GM23338 (cell line): ENCODE results near the gene PER2. TPM values are rescaled to one million over a fixed set of nuclear protein-coding genes. Genes with fewer than 3 reads are reported as not detected.

Experiments
- ATAC-seq: fragments of 200-7000 bp; cut with Tn5 transposase; 3 replicates; pipeline ENCODE4 v1.9.1; 2020
- DNase-seq: peaks from one replicate; pipeline ENCODE4 v3.0.0-alpha.2; 2015; ENCODE audit warnings: low spot score
- H2AFZ ChIP-seq: fragments of 200-600 bp; sonication (generic); 2 replicates; pipeline ENCODE4 v1.8.0; 2016; ENCODE audit warnings: antibody characterized with exemption, mild to moderate bottlenecking, moderate library complexity
- H3F3A ChIP-seq: fragments of 200-600 bp; sonication (generic); replicated peaks from 2 replicates; pipeline ENCODE4 v1.8.0; 2017; ENCODE audit warnings: antibody characterized with exemption, mixed run types, low read depth
- H3K27ac ChIP-seq: fragments of 200-600 bp; sonication (generic); 2 replicates; pipeline ENCODE4 v1.6.1; 2016; ENCODE audit warnings: low read depth
- H3K27me3 ChIP-seq: fragments of 200-600 bp; sonication (generic); 2 replicates; pipeline ENCODE4 v1.8.0; 2016; ENCODE audit warnings: mild to moderate bottlenecking, mixed run types, moderate library complexity; ENCODE audit not compliant: insufficient read depth
- H3K36me3 ChIP-seq: fragments of 200-600 bp; sonication (generic); 2 replicates; pipeline ENCODE4 v1.8.0; 2016; ENCODE audit warnings: mild to moderate bottlenecking; ENCODE audit not compliant: insufficient read depth
- H3K4me1 ChIP-seq: fragments of 200-600 bp; sonication (generic); 2 replicates; pipeline ENCODE4 v1.8.0; 2016; ENCODE audit warnings: mild to moderate bottlenecking, moderate library complexity; ENCODE audit not compliant: insufficient read depth
- H3K4me2 ChIP-seq: fragments of 200-600 bp; sonication (generic); 2 replicates; pipeline ENCODE4 v1.7.1; 2017; ENCODE audit warnings: mixed run types
- H3K4me3 ChIP-seq: fragments of 200-600 bp; sonication (generic); 2 replicates; pipeline ENCODE4 v1.6.1; 2016; ENCODE audit warnings: mixed run types
- H3K79me2 ChIP-seq: fragments of 200-600 bp; sonication (generic); replicated peaks from 2 replicates; pipeline ENCODE4 v1.8.0; 2017; ENCODE audit warnings: mild to moderate bottlenecking; ENCODE audit not compliant: insufficient read depth
- H3K9me2 ChIP-seq: fragments of 200-600 bp; sonication (generic); 2 replicates; pipeline ENCODE4 v1.8.0; 2017; ENCODE audit not compliant: insufficient read depth
- H4K20me1 ChIP-seq: fragments of 200-600 bp; sonication (generic); replicated peaks from 2 replicates; pipeline ENCODE4 v1.8.0; 2017; ENCODE audit warnings: mild to moderate bottlenecking; ENCODE audit not compliant: insufficient read depth
- H3K27ac Mint-ChIP-seq: 2 replicates; pipeline ENCODE4 v1.8.0; 2020; ENCODE audit warnings: inconsistent platforms, mild to moderate bottlenecking, moderate library complexity, mixed read lengths
- H3K27me3 Mint-ChIP-seq: 3 replicates; pipeline ENCODE4 v1.8.0; 2022; ENCODE audit warnings: low read depth, mild to moderate bottlenecking, moderate library complexity, mixed read lengths, inconsistent platforms; ENCODE audit not compliant: insufficient read depth, poor library complexity
- H3K36me3 Mint-ChIP-seq: 3 replicates; pipeline ENCODE4 v1.8.0; 2021; ENCODE audit warnings: low read depth, mild to moderate bottlenecking, inconsistent platforms, moderate library complexity, mixed read lengths
- H3K4me1 Mint-ChIP-seq: 3 replicates; pipeline ENCODE4 v1.8.0; 2020; ENCODE audit warnings: mild to moderate bottlenecking, inconsistent platforms, mixed read lengths
- H3K4me3 Mint-ChIP-seq: 3 replicates; pipeline ENCODE4 v1.8.0; 2021; ENCODE audit warnings: moderate library complexity, mild to moderate bottlenecking, inconsistent platforms, mixed read lengths
- H3K9me3 Mint-ChIP-seq: 3 replicates; pipeline ENCODE4 v1.8.0; 2020; ENCODE audit warnings: moderate library complexity, mild to moderate bottlenecking, inconsistent platforms, mixed read lengths
- CREB1 ChIP-seq: fragments of 250-450 bp; sonication (Bioruptor Pico); IDR thresholded peaks from 2 replicates; pipeline ENCODE4 v1.5.0; 2020; ENCODE audit warnings: low read depth, mild to moderate bottlenecking, moderate library complexity
- EZH2phosphoT487 ChIP-seq: fragments of 200-600 bp; sonication (generic); IDR thresholded peaks from one replicate; pipeline ENCODE4 v1.8.1; 2018; ENCODE audit warnings: antibody characterized with exemption; ENCODE audit not compliant: unreplicated experiment
- NANOG ChIP-seq: IDR thresholded peaks from 2 replicates; pipeline ENCODE4 v1.6.1; 2016; ENCODE audit warnings: antibody characterized with exemption, borderline replicate concordance
- STAT1 ChIP-seq: IDR thresholded peaks from one replicate; pipeline ENCODE4 v1.6.1; 2016; ENCODE audit warnings: antibody characterized with exemption; ENCODE audit not compliant: unreplicated experiment
- ZNF331 ChIP-seq: fragments of 250-450 bp; sonication (Bioruptor Pico); IDR thresholded peaks from 2 replicates; pipeline ENCODE4 v1.5.0; 2020; ENCODE audit warnings: low read depth, mild to moderate bottlenecking, moderate library complexity
- polyA plus RNA-seq: library from polyadenylated mRNA; unstranded; fragments of >200 nt; fragmentation: Nextera tagmentation; extraction: Ambion mirVana; gene quantifications from 2 replicates; pipeline ENCODE4 v1.2.1, GENCODE V29; 2016
- total RNA-seq: library from RNA; depleted of rRNA; stranded (reverse); fragments of >200 nt; shearing (Covaris generic); gene quantifications from 2 replicates; pipeline ENCODE4 v1.2.3, GENCODE V29; 2014
- TF ChIP-seq, protein P1 (sequence below): IDR thresholded peaks from 2 replicates; pipeline ENCODE4 v1.6.1; 2016; ENCODE audit warnings: antibody characterized with exemption
- TF ChIP-seq, protein P2 (sequence below), 2 experiments: fragments of 200-600 bp in 1 of 2; sonication (generic) in 1 of 2; conservative IDR thresholded peaks; 2 replicates each; pipeline versions ENCODE4 v1.5.1 to v1.6.1; 2016 to 2017; ENCODE audit warnings: antibody characterized with exemption in 2 of 2, low read depth in 2 of 2, mild to moderate bottlenecking in 2 of 2, moderate library complexity in 1 of 2
- TF ChIP-seq, protein P3 (sequence below): IDR thresholded peaks from one replicate; pipeline ENCODE4 v1.6.1; 2018; ENCODE audit warnings: antibody characterized with exemption; ENCODE audit not compliant: unreplicated experiment
- TF ChIP-seq, protein P4 (sequence below): fragments of 250-450 bp; sonication (Bioruptor Pico); IDR thresholded peaks from 2 replicates; pipeline ENCODE4 v1.5.0; 2020; ENCODE audit warnings: mild to moderate bottlenecking, moderate library complexity

The PER2 gene
- total and polyA plus RNA-seq, 2 experiments from 2014 or later: 2.2 to 4.6 TPM

DNA sequence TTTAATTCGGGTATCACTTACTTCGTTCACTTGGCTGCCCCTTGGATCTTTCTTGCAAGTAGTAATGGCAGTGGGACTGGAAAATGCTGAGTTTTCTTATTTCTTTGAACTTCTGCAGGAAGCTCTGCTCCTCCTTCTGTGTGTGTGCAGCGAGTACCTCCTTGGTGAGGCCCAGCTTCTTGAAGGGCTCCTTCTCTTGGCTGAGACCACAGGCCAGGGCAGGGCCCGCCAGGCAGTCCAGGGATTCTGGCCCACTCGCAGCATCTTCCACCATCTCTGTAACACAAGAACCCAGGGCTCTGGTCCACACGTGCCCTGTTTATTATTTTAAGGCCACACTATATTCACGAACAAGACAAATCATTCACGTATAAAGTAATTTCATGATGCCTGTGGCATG, 32.8 kb downstream of the PER2 start (continued):
- TF ChIP-seq, protein P1, sequence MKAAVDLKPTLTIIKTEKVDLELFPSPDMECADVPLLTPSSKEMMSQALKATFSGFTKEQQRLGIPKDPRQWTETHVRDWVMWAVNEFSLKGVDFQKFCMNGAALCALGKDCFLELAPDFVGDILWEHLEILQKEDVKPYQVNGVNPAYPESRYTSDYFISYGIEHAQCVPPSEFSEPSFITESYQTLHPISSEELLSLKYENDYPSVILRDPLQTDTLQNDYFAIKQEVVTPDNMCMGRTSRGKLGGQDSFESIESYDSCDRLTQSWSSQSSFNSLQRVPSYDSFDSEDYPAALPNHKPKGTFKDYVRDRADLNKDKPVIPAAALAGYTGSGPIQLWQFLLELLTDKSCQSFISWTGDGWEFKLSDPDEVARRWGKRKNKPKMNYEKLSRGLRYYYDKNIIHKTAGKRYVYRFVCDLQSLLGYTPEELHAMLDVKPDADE: no peak

DNA sequence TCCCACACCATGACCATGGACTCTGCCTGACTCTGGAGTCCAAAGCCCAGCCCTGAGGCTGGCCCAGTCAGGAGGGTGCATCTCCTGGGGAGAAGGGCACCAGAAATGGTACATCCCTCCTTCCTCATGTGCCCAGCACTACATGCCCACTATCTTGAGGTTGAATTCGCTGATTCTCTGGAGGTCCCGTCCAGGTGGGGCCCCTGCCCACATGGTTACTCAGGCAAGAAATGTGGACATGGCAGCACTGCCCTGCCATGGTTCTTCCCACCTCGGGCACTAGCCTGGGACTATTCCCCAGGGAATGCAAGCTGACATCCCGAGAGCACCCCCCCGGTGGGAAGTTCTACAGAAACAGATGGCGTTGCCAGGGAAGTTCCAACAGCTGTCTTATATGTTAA, 33.3 kb downstream of the PER2 start:
- H3K79me2 ChIP-seq: no peaks in the 10 kb centered on the region
- no peaks in the 10 kb centered on the region for H3K36me3 ChIP-seq
- no peaks in the 10 kb centered on the region for H3K9me2 ChIP-seq
- no peak overlapping the region for H3K27ac ChIP-seq
- H3F3A ChIP-seq: no peaks in the 10 kb centered on the region
- Mint-ChIP-seq H3K27ac (no peak overlapping the region), H3K36me3 (peaks cover 18% of the 10 kb centered on the region), H3K9me3 (no peaks in the 10 kb centered on the region), H3K4me3 (no peak overlapping the region), H3K4me1 (no peaks in the 10 kb centered on the region), H3K27me3 (peaks cover 6% of the 10 kb centered on the region)
- no peak for ATAC-seq
- 0 out of 2 replicates have a peak, but pooled peaks cover 3% of the 10 kb centered on the region for H4K20me1 ChIP-seq
- no peak for DNase-seq
- H2AFZ ChIP-seq: no peak overlapping the region
- no peak for TF ChIP-seq EZH2phosphoT487
- TF ChIP-seq, protein P2, sequence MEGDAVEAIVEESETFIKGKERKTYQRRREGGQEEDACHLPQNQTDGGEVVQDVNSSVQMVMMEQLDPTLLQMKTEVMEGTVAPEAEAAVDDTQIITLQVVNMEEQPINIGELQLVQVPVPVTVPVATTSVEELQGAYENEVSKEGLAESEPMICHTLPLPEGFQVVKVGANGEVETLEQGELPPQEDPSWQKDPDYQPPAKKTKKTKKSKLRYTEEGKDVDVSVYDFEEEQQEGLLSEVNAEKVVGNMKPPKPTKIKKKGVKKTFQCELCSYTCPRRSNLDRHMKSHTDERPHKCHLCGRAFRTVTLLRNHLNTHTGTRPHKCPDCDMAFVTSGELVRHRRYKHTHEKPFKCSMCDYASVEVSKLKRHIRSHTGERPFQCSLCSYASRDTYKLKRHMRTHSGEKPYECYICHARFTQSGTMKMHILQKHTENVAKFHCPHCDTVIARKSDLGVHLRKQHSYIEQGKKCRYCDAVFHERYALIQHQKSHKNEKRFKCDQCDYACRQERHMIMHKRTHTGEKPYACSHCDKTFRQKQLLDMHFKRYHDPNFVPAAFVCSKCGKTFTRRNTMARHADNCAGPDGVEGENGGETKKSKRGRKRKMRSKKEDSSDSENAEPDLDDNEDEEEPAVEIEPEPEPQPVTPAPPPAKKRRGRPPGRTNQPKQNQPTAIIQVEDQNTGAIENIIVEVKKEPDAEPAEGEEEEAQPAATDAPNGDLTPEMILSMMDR (conservative IDR thresholded peaks at IDR 0.05; ENCODE audit: low read depth in 2 of 2): no peak
- no peak for TF ChIP-seq STAT1
- TF ChIP-seq, protein P1: no peak
- TF ChIP-seq ZNF331 (CRISPR knock-in tag): no peak
- no peak for TF ChIP-seq NANOG
- TF ChIP-seq, protein P3, sequence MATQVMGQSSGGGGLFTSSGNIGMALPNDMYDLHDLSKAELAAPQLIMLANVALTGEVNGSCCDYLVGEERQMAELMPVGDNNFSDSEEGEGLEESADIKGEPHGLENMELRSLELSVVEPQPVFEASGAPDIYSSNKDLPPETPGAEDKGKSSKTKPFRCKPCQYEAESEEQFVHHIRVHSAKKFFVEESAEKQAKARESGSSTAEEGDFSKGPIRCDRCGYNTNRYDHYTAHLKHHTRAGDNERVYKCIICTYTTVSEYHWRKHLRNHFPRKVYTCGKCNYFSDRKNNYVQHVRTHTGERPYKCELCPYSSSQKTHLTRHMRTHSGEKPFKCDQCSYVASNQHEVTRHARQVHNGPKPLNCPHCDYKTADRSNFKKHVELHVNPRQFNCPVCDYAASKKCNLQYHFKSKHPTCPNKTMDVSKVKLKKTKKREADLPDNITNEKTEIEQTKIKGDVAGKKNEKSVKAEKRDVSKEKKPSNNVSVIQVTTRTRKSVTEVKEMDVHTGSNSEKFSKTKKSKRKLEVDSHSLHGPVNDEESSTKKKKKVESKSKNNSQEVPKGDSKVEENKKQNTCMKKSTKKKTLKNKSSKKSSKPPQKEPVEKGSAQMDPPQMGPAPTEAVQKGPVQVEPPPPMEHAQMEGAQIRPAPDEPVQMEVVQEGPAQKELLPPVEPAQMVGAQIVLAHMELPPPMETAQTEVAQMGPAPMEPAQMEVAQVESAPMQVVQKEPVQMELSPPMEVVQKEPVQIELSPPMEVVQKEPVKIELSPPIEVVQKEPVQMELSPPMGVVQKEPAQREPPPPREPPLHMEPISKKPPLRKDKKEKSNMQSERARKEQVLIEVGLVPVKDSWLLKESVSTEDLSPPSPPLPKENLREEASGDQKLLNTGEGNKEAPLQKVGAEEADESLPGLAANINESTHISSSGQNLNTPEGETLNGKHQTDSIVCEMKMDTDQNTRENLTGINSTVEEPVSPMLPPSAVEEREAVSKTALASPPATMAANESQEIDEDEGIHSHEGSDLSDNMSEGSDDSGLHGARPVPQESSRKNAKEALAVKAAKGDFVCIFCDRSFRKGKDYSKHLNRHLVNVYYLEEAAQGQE: no peak
- TF ChIP-seq, protein P4, sequence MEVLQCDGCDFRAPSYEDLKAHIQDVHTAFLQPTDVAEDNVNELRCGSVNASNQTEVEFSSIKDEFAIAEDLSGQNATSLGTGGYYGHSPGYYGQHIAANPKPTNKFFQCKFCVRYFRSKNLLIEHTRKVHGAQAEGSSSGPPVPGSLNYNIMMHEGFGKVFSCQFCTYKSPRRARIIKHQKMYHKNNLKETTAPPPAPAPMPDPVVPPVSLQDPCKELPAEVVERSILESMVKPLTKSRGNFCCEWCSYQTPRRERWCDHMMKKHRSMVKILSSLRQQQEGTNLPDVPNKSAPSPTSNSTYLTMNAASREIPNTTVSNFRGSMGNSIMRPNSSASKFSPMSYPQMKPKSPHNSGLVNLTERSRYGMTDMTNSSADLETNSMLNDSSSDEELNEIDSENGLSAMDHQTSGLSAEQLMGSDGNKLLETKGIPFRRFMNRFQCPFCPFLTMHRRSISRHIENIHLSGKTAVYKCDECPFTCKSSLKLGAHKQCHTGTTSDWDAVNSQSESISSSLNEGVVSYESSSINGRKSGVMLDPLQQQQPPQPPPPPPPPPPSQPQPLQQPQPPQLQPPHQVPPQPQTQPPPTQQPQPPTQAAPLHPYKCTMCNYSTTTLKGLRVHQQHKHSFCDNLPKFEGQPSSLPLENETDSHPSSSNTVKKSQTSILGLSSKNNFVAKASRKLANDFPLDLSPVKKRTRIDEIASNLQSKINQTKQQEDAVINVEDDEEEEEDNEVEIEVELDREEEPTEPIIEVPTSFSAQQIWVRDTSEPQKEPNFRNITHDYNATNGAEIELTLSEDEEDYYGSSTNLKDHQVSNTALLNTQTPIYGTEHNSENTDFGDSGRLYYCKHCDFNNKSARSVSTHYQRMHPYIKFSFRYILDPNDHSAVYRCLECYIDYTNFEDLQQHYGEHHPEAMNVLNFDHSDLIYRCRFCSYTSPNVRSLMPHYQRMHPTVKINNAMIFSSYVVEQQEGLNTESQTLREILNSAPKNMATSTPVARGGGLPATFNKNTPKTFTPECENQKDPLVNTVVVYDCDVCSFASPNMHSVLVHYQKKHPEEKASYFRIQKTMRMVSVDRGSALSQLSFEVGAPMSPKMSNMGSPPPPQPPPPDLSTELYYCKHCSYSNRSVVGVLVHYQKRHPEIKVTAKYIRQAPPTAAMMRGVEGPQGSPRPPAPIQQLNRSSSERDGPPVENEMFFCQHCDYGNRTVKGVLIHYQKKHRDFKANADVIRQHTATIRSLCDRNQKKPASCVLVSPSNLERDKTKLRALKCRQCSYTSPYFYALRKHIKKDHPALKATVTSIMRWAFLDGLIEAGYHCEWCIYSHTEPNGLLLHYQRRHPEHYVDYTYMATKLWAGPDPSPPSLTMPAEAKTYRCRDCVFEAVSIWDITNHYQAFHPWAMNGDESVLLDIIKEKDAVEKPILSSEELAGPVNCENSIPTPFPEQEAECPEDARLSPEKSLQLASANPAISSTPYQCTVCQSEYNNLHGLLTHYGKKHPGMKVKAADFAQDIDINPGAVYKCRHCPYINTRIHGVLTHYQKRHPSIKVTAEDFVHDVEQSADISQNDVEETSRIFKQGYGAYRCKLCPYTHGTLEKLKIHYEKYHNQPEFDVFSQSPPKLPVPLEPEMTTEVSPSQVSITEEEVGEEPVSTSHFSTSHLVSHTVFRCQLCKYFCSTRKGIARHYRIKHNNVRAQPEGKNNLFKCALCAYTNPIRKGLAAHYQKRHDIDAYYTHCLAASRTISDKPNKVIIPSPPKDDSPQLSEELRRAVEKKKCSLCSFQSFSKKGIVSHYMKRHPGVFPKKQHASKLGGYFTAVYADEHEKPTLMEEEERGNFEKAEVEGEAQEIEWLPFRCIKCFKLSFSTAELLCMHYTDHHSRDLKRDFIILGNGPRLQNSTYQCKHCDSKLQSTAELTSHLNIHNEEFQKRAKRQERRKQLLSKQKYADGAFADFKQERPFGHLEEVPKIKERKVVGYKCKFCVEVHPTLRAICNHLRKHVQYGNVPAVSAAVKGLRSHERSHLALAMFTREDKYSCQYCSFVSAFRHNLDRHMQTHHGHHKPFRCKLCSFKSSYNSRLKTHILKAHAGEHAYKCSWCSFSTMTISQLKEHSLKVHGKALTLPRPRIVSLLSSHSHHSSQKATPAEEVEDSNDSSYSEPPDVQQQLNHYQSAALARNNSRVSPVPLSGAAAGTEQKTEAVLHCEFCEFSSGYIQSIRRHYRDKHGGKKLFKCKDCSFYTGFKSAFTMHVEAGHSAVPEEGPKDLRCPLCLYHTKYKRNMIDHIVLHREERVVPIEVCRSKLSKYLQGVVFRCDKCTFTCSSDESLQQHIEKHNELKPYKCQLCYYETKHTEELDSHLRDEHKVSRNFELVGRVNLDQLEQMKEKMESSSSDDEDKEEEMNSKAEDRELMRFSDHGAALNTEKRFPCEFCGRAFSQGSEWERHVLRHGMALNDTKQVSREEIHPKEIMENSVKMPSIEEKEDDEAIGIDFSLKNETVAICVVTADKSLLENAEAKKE (CRISPR knock-in tag): no peak
- TF ChIP-seq CREB1 (CRISPR knock-in tag): no peak
- no peaks in the 10 kb centered on the region for H3K4me1 ChIP-seq
- H3K27me3 ChIP-seq: no peaks in the 10 kb centered on the region
- no peak overlapping the region for H3K4me3 ChIP-seq
- no peak overlapping the region for H3K4me2 ChIP-seq
